Kasumi-1 (cell line): ENCODE measurements around the gene HS3ST6.
"Not testable (repeated sequence)": the region's sequence is repeated elsewhere in the genome, so short reads cannot be mapped to it uniquely, and the experiment has no call there.

Experiments
- DNase-seq, 2 experiments: peaks; one replicate each; lab custom pipeline; 2025; lab: John Stamatoyannopoulos, UW

The HS3ST6 gene

DNA sequence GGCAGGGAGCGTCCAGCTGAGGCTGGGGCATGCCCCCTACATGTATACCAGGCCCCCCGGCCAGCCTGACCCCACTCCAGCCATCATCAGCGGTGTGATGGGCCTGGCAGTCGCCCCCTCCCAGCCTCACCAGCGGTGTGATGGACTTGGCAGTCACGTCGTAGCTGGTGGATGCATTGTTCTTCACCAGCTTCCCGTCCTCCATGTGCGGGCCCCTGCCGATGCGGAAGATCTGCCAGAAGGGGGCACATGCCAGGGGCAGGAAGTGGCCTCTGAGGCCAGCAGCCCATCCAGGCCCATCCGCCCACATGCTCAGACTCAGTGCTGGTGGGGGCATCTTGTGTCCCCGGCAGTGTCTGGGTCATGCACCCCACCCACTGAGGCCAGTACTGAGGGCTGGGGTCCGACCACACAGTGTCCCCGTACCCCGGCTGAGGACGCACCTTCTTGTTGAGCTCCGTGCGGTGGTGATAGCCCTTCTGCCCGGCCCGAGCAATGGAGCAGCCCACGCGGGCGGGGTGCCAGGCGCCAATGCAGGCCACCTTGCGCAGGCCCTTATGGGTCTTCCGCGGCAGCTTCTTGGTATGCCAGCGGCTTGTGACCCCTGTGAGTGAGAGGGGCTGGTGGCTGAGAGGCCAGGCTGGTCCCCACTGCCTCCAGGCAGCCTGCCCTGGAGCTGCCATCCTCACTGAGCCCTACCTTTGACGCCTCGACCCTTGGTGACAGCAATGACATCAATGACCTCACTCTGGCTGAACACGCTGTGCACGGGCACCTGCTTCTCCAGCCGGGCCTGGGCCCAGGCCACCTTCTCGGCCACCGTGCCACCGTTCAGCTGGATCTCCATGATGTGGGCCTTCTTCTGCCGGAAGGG lies 28.5 kb upstream of the HS3ST6 start:
- no peak for DNase-seq

DNA sequence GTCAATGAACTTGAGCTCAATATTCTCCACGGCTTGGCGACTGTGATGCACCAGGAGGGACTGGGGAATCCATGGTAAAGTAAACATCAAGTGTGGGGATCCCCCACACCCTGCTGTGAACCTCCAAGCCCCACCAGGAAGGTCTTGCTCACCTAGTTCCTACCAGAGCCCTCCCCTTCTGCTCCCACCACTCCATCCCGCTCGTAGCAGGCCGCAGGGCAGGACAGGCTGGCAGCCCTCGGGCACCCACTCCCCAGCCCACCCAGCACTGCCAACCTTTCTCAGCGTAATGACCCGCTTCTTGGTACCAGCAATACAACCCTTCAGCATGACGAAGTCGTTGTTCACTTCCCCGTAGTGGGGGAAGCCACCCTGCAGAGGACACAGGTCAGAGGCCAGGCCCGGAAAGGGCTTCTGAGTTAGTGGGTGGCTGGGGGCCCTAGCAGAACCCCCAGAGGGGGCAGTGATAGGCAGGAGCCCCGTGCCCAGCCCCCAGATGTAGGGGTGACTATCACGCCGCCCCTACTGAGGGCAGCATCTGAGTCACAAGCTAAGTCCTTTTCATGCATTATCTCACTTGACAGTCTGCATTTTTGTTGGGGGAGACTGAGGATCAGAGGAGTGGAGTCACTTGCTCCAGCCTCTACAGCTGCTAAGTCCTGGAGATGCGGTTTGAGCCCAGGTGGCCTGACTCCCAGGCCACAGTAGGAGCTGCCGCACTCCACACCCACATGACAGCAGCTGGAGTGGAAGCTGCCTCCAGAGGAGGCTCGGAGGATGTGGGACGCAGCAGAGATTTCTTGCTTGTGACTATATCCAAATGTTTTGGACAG lies 27.6 kb upstream of the HS3ST6 start:
- no peak for DNase-seq

DNA sequence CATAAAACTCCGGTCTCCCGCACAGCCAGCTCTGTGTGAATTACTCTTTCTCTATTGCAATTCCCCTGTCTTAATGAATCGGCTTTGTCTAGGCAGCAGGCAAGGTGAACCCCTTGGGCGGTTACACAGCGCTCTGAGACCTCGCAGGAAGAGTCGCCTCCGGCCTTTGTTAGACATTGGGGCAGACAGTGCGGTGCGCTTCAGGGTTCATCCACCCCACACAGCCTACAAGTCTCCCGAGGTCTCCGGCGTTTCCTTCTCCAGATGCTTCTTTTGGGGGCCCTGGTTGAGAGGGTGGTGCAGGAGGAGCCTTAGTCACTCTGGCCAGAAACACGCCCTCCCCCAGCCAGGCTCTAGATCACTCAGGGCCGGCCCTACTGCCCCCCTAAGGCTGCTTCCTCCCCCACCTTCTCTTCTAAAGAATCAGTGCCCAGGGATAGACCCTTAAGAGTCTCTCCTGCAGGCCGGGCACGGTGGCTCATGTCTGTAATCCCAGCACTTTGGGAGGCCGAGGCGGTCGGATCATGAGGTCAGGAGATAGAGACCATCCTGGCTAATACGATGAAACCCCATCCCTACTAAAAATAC lies 26.5 kb upstream of the HS3ST6 start:
- DNase-seq = no peak

DNA sequence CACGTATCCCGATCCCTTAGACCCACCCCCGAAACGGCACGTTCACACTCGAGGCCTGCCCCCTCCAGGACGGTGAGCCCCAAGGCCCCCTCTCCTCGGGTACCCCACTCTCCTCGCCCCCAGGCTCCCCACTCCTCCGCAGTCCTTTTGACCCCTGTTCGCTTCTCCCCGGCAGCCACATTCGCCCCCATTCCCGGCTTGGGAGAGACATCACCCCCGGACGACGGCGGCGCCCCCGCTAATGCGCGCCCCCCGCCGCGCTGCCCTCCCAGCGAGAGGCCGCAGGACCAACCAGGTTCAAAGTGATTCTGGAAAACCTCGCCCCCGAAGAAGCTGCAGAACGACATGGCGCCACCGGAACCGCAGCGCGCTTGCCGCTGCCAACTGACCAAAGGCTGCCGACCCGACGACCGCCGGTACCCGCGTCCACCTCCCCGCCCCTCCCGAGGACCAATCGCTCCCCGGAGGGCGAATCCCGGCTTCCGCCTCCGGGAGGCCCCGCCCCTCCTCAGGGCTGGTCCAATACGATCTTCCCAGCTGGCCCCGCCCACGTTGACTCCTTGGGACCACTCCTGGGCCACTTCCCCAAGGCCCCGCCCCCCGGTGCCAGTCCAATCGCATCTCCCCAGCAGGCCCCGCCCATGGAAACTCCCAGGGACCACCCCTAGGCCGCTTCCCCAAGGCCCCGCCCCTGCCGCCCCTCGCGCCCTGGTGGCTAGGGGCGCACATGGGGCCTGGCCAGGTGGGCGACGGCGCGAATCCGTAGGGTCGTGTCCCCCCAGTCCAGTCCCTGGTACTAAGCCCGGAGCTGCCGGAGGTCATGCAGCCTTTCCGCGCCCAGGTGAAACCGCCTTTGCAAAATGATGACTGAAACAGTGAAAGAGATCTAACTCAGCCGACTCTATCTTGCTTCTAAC lies 24.9 kb upstream of the HS3ST6 start, which contains the start of gene MSRB1:
Gene MSRB1 (minus strand): TSS at position 390 of the 917 bp plus-strand sequence. CDS start 43 bp downstream, at position 347.
- DNase-seq = peak; percentile 88 to 90

DNA sequence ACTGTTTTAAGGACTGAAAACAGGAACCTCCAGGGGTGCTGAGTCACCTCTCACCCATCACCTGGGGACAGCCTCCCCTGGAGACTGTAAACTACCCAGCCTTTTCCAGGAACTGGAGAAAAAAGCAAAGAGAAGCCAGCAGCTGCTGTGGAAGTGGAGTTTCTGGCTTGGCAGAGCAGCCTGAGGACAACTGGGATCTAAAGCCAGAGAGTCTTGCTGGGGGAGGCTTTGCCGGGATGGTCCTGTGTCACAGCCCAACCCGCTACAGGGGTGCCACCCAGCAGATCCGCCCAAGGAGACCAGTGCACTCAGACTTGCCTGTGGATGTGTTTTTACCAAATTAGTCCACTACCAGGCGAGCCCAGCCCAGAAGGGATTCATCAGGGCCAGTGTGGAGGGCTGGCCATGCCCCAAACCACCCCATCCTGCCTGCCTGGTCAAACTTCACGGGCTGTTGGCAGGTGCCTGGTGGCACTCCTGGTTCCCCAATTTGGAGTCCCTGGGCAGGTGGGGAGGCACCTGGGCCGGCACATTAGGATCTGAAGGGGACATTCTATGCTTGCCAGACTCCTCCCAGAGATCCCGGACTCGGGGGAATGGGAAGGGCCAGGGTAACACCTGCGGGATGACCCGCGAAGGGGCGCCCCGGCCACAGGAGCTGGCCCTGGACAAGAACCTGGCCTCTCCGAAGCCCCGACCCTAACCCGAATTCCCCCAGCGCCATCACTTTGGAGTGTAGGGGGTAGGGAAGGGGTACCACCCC lies 24.0 kb upstream of the HS3ST6 start:
- DNase-seq = no peak

DNA sequence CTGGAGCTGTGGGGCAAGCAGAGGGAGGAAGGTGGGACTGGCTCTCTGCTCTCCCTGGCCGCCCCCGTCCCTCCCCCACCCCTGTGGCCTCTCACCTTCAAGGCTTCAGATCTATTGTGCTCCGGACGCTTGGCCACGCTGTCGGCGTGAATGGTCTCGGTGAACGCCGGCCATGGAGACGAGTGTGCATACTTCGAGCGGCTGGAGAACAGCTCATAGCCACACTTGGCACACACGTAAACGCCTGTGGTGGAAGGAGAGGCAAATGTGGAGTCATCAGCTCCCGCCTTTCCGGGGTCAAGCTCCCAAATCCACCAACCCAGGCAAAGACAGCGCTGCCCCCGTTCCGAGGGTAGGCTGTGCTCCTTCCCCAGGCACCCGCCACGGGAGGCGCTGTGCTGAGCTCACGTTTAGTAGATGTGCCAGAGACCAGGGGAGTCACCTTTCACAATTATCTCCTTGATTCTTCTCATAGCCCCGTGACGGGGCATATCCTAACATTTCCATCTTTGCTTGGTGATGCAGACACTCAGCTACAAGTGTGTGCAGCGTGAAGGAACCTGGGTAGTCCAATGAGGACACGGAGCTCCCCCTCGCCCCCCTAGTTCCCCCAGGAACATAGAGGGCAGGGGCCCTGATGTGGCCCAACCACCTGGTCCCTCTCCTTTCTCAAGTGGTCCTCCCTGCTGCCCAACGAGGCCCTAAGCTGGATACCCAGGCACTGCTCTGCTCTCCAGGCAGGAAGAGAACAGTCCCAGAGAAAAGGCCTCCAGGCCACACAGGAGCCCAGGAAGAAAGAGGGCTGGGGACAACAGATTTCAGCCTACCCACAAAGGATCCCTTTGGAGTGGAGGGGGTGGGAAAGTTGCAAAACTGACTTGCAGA lies 23.2 kb upstream of the HS3ST6 start:
- no peak for DNase-seq

DNA sequence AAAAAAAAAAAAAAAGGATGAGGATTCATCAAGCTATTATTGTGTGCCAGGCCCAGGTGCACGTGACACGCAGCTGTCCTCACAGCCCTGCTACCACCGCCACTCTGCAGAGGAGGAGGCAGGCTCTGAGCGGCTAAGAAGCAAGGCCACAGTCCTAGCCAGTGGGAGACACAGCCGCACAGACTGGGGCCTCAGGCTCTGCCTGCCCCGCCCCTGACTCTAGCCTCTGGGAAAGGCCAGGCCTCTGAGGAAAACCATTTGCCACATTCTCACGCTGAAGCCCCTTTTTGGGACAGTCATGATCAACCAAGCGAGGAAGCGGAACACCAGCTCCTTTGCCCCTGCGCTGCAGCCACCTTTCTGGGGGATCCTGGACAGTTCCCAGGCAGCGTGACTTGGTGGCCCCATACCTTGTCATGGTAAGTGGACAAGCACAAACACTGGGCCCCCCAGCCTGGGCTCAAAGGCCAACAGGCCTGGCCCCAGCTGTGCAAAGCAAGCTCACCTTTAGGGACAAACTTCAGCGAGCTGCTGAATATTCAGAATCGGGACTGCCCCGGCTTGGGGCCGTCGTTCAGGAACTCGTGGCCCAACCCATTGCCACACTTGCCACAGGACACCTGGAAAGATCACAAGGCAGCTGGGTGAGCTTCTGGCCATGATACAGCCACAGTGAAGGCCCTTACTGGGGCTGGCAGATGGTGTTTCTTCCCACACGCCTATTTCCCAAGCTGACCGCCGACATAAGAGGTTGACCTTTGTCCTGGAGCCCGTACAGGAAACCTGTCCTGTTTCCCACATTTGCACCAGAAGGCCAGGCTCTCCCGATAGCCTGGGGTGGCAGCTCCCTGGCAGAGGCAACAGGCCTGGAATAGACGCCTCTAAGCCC lies 22.3 kb upstream of the HS3ST6 start:
- DNase-seq = no peak

DNA sequence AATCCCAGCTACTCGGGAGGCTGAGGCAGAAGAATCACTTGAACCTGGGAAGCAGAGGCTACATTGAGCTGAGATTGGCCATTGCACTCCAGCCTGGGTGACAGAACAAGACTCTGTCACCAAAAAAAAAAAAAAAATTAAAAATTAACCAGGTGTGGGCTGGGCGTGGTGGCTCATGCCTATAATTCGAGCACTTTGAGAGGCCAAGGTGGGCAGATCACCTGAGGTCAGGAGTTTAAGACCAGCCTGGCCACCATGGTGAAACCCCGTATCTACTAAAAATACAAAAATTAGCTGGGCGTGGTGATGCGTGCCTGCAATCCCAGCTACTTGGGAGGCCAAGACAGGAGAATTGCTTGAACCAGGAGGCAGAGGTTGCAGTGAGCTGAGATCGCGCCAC lies 21.6 kb upstream of the HS3ST6 start:
- not testable (repeated sequence) for DNase-seq

DNA sequence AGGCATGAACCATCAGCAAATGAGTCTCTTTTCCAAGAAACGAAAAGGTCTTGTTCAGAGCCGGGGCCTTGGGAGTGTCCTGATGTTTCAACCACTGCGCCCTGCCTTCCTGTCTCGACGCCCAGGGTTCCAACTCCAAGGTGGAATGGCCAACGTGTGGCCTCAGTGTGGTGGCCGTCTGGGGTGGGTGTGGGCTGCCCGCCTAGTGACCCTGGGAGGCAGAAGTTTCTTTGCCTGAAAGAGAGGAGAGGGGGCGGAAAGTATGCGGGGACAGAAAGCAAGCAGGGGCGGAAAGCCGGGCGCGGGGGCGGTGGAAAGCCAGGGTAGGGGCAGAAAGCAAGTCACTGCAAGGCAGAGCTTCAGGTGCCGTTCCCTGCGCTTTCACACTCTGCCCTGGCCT lies 20.7 kb upstream of the HS3ST6 start:
- no peak for DNase-seq

DNA sequence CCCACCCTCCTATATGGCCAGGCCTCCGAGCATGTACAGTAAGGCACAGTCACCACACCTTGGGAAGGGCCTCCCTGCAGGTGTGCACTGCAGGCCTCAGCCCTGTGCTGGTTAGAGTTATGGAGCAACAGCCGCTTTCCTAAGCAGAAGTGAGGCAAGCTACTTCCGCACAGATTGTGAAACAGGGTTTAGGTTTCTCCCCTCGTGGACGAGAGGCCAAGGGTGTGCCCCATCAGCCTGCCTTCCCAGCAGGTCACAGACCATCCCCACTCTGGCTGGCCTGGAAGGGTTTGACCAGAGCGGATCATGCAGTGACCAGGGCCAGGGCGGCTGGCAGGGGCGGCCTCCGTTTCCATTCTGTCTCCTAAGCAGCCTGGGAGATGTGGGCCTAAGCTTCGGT lies 20.1 kb upstream of the HS3ST6 start:
- DNase-seq = no peak

DNA sequence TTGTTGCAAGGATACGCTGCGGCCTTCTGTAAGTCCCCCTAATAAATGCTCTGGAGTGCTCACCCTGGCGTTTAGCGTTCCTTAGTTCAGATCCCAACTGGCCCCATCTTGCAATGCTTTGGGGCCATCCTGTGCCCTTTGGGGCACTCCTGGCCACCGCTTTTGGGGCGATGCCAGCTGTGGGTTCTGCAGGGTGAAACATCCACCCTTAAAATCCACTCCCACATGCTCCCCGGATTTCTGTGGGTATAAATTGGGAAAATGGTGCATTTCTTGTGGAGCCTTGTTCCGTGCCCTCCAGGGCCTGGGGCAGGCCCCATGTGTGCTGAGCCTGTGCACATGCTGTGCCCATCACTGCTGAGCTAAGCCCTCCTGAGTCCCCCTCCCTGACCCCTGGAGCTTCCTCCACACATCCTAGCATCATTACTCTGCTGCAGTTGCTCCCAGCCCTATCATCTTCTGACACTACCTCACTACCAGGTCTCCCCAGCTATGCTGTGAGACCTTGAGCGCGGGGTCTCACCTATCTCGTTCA lies 18.8 kb upstream of the HS3ST6 start:
- DNase-seq = no peak

DNA sequence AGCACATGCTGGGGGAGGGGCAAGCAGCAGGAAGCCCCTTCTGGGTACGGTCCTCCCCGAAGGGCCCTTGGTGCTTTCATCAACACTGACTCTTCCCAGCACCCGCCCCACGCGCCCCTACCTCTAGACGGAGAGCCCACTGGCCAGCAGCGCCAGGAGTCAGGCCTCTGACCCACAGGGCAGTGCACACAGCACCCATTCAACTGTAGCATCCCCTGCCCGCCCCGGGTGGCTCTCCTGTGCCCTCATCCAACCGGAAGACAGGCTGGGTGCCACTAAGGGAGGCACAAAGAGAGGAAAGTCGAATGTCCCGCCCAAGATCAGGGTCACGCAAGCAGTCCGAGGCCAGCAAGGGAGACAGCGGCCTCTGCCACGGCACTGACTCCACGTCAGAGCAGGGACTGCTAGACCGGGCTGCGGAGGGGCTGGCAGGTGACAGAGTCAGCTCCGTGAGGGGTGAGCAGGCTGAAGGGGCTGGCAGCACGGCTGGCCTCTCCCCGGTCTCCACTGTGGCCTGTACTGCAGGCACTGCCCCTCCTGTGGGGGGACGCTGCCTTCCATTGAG lies 15.0 kb upstream of the HS3ST6 start:
- DNase-seq = no peak

DNA sequence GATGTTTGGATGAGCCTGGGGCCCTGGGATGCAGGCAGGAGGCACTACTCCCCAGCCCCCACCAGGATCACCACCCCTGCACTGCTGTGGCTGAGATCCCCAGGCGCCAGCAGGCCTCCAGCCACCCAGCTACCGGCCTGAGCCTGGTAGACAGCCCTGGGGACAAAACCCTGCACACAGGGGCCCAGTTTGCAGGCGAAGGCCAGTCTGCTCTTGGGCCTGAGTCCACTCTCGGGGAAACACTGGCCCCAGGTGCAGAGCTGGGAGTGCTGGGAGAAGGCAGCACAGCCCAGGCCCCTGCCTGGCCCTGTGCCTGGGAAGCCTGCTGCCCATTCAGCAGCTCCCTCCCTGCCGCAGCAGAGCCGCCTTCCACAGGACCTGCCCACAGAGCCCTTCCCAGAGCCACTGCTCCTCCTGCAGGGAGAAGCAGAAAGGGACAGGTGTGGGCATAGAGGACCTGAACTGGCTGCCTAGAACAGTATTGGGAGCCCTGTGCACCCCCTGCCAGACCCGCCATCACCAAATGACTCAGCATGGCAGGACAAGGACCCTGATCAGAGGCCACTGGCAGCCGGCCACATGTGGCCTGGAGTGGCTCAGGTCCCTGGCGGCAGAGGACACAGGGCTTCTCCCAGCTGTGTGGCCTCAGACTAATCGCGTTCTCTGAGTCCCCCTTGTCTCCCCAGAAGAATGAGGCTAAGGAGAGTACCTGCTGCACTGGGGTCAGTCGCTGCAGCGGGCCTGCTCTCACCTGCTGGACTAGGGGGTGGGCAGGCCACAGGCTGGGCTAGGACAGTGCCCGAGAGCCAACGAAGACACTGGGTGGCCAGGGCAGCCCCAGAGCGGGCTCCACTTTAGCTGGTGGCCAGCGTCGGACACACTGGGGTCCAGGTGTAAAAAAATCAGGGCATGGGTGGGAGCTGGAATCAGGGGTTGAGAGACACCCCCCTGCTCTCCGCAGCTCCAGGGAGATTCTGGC lies 14.1 kb upstream of the HS3ST6 start:
- DNase-seq = no peak

DNA sequence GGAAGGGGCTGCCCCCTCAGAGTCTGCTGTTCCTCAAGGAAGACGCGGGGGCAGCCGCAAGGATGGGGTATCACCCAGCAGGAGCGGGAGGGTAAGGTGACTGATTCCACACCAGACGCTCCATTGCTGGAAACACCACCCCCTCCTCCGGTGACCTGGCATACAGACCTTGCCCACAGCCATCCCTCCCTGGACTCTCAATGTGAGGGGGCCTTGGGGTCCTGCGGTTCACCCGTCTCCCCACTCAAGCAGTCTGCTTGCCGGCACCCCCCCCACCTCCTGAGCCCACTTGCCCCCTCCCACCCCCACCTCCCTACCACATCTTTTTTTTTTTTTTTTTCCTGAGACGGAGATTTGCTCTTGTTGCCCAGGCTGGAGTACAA lies 12.1 kb upstream of the HS3ST6 start:
- DNase-seq = no peak

DNA sequence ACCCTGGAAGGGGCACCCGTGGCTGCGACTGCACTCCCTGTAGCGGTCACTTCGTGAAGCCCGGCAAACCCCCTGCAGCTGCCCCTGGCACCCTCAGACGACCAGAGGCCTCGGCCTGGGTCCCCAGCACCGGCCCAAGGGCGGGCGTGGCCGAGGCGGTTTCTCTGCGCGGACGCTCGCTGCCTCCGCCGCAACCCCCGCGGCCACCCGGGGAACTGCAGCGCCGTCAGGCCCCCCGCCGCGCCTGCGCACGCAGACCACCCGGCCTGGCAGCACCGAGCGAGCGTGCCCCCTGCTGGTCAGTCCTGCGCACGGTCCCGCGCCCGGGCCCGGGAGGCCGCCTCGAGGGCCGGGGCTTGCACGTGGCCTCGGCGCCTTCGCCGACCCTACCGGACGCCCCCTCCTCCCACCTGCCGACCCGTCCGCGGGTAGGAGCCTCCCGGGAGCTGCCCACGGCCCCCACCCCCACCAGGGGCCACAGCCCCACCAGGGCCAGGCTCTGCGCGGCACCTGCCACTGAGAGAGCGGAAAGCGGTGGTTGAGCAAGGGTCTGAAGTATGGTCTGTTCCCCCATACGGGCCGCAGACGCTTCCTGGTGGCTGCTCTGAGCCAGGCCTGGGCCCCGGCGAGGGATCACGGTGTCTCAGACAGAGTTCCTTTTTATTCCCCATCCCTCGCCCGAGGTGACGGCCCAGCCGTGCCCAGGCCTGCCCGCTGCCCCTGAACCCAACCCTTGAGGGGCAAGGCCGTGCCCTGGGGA lies 11.5 kb upstream of the HS3ST6 start:
- DNase-seq = peak; percentile 34 to 39

DNA sequence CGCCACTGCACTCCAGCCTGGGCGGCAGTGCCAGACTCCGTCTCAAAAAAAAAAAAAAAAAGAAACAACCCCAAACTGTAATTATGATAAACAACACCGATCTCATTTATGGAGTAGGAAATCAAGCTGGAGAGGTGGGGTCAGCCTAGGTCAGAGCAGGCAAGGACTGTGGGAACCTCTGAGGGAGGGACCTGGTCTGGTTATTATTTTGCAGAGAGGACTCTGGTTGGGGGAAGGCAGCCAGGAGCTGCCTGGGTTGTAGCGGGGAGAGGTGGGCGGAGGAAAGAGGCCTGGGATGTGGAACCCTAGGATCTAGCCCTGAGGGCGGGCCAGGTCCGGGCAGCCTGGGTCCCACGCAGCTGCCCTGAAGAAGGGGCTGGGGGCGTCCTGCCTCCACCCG lies 10.9 kb upstream of the HS3ST6 start:
- DNase-seq = peak in 1 of 2 experiments; percentile 6
